ENCODE data around the gene TOX3.

TOX3 gene

GRCh38 chr16:52489894-52490293 is 57.0 kb downstream of the TOX3 start:
- no peak for DNase-seq

DNA sequence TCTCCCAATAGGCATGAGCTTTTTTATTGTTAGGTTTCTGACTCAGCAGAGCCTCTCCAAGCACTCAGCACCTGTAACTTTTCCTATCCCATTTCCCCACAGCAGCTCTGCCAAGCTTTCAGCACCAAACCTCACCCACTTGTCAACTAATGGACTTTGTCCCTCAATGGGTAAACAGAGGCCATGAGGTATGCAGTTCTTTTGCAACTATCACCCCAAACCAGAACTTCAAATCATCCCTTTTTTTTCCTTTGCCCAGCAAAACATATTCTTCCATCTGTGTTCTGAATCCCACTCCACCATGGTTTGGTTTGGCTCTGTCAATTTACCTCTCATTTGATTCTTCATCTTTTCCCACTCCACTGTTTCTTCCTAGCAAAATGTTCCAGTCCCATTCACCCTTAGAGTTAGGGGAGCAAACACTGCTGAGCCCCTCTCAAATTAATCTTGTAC is 58.1 kb downstream of the TOX3 start:
- DNase-seq, result no peak

DNA sequence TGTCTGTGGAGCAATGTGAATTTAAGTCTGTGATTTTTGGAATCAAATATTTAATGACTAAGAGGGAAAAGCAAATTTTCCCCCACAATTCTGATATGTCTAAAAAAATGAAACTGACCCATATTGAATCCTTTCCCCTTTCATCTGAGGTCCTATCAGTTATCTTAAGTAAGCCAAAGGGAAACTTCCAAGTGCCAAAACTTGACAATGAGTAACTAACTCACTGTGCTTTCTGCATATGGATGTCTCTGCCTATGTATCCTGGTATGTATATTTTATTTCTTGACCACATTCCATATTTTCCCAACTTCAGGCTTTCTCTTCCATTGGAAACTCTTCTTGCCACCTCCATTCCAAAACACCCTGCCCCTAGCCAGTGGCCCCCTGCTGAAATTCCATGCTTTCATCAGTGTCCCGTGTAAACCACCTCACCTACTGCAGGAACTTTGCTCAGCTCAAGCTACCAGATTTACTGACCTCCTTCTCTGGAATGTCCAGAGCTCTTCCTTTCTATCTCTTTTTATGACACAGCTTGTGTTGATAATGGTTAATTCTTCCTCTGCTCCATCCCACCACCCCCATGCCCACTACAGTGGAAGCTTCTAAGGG is 59.0 kb downstream of the TOX3 start:
- DNase-seq, result no peak

- DNase-seq, result no peak
These were observed 66.7 kb downstream of the TOX3 start for GRCh38 chr16:52480237-52480636.

- DNase-seq, result no peak
These were observed 70.8 kb downstream of the TOX3 start for GRCh38 chr16:52476111-52476510.

DNA sequence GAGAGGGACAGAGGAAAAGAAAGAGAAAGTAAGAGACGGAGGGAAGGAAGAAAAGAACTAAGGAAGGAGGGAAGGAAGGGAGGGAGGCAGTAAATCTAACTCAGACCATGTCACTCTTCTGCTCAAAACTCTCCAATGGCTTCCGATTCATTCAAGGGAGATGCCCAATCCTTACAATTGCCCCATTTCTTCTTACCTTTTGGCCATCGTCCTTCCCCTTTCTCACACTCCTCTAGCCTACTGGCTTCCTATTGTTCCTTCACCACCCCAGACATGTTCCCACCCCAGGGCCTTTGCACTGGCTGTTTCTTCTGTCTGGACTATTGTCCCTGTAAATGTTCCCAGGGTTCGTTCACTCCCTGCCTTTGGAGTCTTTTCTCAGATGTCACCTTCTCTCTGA is 72.3 kb downstream of the TOX3 start:
- no peak for DNase-seq

DNA sequence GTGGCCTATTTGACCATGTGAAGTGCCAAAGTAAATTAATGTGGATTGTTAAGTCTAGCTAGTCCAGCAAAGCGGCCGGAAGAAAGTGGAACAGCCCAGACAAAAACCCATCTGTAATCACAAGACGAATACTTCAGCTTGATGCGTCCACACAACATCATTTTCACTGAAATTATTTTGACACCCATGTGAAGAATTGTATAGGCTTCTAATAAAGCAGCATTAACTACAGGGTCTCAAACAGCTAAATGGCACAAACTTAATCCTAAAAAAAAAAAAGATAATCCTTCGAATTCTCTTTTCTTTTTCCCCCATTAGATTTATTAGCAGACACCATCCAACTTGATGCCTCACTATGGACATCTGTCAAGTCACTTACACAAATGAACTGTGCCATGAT is 73.8 kb downstream of the TOX3 start:
- no peak for DNase-seq

GRCh38 chr16:52471650-52472370 is 75.1 kb downstream of the TOX3 start:
- no peak for DNase-seq

DNA sequence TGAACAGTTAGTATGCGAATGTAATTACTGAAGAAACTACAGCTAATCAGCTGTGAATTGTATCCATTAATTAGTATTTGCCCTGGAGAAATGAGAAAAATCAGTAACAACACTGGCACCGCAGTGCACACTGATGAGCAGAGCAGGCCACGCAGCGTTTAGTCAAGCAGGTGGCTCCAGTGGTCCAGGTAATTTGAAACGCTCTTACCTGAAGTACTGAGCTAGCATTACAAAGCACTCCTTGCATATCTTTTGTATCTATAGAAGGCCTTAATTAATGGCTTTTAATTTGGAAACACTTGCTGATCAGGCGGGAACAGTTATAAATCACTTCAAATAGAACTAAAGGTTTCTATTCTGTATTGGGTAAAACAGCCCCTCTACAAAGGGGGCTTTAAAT is 76.4 kb downstream of the TOX3 start:
- no peak for DNase-seq

DNA sequence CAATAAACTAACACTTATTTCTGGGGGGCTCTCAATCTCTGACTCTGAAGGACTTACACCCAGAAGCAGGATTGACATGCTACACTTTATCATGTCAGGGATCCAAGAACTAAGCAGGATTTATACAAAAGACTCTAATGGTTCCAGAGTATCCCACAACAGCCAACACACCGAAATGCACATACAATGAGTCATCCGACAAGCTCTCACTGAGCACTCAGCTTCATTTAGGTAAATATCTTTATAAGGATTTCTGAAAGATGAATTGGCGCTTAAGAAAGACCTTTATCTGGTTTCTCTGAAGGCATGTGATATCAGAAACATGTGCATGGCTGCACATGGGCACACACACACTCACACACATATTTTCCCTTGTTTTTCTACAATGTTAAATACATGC is 77.2 kb downstream of the TOX3 start:
- DNase-seq, result no peak

DNA sequence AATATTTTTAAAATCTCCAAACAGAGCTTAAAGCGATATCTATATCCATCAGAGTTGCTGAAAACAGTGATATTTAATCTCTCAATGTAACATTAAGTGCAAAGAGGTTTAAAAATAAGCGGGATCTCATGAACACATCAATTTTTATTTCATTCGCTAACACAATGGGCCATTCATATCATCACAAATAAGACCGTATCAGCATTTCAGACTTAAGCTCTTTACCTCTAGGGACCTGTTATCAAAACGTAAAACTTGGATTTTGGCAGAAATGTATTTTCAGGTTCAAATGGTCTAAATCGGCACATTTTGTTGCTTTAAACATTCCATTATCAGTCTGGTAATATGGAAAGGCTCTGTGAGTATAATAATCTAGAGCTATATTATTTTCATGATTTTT is 77.9 kb downstream of the TOX3 start:
- DNase-seq, result no peak

- DNase-seq, result no peak
These were observed 79.2 kb downstream of the TOX3 start for GRCh38 chr16:52467753-52468152.

DNA sequence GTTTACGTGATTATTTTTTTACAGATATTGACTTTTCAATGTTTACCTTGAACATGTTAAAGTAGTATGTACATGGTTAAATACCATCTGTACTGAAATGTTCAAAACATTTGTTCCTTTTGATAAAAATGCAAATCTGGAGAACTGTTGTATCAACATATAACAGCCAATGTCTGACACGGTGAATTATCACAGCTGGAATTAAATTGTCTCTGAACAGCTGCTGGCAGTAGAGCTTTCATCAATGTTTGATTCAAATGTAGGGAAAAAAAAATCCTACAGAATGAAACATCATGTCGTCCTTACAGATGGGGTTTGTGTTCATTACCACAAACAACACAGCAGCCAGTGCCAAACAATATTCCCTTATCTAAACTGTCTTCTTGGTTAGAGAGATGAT is 79.9 kb downstream of the TOX3 start:
- DNase-seq, result no peak

DNA sequence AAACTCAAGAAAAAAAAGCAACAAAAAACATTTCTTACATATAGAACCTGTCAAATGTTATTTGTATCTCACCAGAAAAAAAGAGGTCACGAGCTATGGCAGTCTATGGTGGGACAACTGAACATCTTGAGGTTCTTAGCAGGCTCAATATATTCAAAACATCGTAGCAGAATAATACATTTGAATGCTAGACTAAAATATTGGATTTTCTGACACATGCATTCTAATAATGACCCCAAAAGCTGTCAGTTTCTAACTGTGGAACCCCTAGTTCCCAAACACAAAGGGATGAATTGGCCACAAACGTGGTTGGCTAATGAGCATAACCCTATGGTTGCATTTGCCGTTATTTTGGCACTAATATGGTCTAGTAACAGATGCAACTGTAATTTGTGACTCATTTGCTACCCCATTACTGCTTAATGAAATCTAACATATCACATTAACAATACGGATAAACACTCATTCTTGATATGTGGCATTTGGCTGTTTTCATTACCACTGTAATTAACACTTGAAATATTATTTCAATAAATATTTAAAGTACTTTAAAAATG is 81.2 kb downstream of the TOX3 start:
- no peak for DNase-seq

DNA sequence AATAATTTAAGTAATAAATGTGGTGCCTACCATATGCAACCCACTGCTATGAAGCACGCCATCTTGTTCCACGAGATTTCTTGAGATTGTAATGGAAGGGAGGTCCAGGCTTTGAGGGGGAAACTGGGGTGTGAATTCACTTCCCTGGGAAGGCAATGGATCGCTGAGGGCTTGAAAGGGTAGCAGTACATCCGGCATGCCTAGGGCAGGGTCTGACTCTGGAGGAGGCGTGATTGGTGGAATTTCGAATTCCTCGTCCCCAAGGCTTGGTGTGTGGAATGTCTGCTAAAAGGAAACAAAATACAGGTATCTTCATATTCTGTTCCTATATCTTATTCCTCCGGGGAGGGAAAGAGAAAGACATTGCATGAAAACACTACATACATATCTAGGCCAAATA is 83.0 kb downstream of the TOX3 start:
- DNase-seq, result no peak

GRCh38 chr16:52462816-52463215 is 84.1 kb downstream of the TOX3 start:
- no peak for DNase-seq

- no peak for DNase-seq
These were observed 86.2 kb downstream of the TOX3 start for GRCh38 chr16:52460639-52461178.

DNA sequence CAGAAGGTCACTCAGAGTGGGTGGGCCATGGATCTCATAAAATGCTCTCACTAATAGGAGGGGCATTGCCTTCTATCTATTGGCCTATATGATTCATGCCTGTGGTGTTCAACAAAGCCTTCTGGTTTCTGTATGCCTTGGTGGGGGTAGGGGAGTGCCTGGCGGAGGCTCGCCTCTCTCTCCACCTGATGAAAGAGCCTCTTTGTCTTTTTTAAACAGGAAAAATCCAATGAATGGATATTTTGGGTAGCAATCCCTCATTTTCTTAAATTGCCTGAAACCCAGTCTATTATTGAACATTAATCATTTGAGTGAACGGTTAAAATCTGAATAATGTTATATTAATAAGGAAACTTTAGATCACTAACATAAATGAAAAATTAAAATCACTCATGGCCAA is 90.6 kb downstream of the TOX3 start:
- DNase-seq, result no peak

GRCh38 chr16:52455549-52456277 is 91.2 kb downstream of the TOX3 start:
- DNase-seq, result no peak

DNA sequence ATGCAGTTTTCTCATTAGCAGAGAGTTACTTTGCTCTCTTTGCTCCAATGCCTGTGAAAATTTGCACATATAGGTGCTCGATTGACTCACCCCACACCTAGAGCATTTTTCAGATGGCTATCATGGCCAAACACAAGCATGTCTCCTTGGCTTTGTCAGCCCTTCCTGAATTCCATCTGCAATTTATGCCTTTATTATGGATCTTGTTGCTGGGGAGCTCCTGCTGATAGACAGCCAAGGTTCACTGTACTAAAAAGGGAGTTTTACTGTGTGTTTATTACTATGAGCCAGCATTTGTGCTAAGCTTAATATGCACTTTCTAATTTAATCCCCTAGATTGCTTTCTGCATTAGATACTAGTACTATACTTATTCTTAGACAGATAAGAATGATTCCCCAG is 93.3 kb downstream of the TOX3 start:
- no peak for DNase-seq

GRCh38 chr16:52451971-52452421 is 94.9 kb downstream of the TOX3 start:
- DNase-seq, result no peak

- DNase-seq, result no peak
These were observed 96.0 kb downstream of the TOX3 start for GRCh38 chr16:52450916-52451315.

DNA sequence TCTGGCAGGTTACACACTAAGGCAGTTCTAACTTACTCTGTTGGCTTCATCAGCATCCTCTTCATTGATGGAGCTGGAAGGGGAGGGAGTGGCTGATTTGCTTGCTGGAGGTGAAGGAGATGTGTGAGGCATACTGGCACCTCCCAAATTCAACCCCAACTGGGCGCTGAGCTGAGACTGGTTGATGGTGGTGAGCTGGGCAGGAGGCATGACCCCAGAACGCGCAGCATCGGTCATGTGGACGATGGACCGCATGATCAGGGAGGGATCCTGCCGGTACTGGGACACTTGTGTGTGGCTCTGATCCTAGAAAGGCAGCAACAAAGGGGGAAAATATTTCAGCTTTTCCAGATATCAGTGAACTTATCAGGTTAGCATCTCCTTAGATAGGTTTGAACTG is 96.7 kb downstream of the TOX3 start:
- no peak for DNase-seq

GRCh38 chr16:52446080-52446479 is 100.9 kb downstream of the TOX3 start:
- DNase-seq, result no peak

Measured in right hindlimb (tissue), 1 donor.